NCI-H2029 treated with DMSO at 0.1 percent for 48 hours (cell line): ENCODE results near the gene ING3.

Source experiments
- DNase-seq: peaks from one replicate; lab custom pipeline; 2025; lab: John Stamatoyannopoulos, UW

Gene ING3

GRCh38 chr7:120989257-120990220, 39.0 kb downstream of the ING3 start:
- DNase-seq, result no peak

GRCh38 chr7:120990468-120991118, 40.0 kb downstream of the ING3 start:
- no peak for DNase-seq

GRCh38 chr7:120991161-120991560, 40.6 kb downstream of the ING3 start:
- no peak for DNase-seq

GRCh38 chr7:120991581-120991980, 41.0 kb downstream of the ING3 start:
- DNase-seq, result no peak

- DNase-seq, result no peak
Measured at GRCh38 chr7:120992272-120992964, 41.8 kb downstream of the ING3 start.

GRCh38 chr7:120992965-120993494, 42.5 kb downstream of the ING3 start:
- DNase-seq, result no peak

- DNase-seq, result no peak
Measured at GRCh38 chr7:120993553-120994191, 43.1 kb downstream of the ING3 start.

GRCh38 chr7:120994512-120995410, 44.2 kb downstream of the ING3 start:
- no peak for DNase-seq

GRCh38 chr7:120995654-120996053, 45.1 kb downstream of the ING3 start:
- no peak for DNase-seq

GRCh38 chr7:120996333-120996987, 45.9 kb downstream of the ING3 start:
- DNase-seq, result peak; percentile 90

GRCh38 chr7:120996988-120997345, 46.4 kb downstream of the ING3 start:
- no peak for DNase-seq

- no peak for DNase-seq
Measured at GRCh38 chr7:120997882-120998474, 47.4 kb downstream of the ING3 start.

- no peak for DNase-seq
Measured at GRCh38 chr7:120998520-120998919, 47.9 kb downstream of the ING3 start.

GRCh38 chr7:120998996-120999565, 48.5 kb downstream of the ING3 start:
- DNase-seq, result no peak

GRCh38 chr7:121000081-121000983, 49.8 kb downstream of the ING3 start:
- no peak for DNase-seq

- no peak for DNase-seq
Measured at GRCh38 chr7:121001234-121001906, 50.8 kb downstream of the ING3 start.

- DNase-seq, result no peak
Measured at GRCh38 chr7:121002048-121002756, 51.6 kb downstream of the ING3 start.
